GM21619 (cell line): ENCODE measurements around the gene BMPER.

Experiments
- ATAC-seq: cut with Tn5 transposase; IDR thresholded peaks from one replicate; pipeline ENCODE4 v1.9.1; 2021; ENCODE audit not compliant: unreplicated experiment

The BMPER gene

DNA sequence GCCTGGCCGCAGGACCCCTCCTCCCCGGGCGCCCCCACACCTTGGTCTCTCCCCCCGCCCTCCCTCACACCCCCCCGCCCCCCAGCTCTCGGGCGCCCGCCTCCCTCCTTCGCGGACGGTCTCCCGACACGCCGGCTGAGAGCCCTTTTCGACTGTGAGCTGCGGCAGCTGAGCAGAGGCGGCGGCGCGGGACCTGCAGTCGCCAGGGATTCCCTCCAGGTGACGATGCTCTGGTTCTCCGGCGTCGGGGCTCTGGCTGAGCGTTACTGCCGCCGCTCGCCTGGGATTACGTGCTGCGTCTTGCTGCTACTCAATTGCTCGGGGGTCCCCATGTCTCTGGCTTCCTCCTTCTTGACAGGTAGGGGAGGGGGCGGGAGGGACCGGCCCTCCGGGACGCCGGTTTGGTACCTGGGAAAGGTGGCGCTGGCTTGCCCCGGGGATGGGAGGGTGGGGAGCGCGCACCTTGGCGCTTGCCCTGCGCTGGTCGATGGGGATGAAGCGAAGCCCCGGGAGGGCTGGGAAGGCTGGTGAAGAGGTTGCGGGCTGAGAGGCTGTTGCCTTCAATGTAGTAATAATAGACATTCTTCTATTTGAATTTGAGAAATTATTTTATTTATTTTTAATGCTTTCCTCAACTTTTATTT, at the start of gene BMPER:
BMPER (plus strand) TSS at position 151 of the 644 bp plus-strand sequence; CDS start at position 226, 75 bp downstream.
- ATAC-seq = no peak

DNA sequence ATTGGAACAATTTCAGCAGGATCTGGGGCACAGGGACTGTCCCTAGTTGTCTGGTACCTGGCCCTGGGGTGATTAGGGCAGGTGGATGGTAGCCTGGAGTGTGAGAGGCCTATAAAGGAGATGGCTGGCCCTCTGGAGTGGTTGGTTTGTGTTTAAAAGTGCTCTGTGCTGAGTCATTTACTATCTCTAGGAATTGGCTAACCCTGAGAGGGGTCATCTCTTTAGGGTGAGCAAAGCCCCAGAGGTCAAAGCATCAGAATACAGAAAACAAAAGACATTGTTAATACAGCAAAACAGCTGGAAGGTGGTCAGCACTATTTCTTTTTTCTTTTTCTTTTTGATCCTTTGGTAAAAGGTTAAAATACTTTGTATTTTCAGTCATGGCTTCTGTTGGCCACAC, 43.4 kb upstream of the BMPER start:
- ATAC-seq = no peak

DNA sequence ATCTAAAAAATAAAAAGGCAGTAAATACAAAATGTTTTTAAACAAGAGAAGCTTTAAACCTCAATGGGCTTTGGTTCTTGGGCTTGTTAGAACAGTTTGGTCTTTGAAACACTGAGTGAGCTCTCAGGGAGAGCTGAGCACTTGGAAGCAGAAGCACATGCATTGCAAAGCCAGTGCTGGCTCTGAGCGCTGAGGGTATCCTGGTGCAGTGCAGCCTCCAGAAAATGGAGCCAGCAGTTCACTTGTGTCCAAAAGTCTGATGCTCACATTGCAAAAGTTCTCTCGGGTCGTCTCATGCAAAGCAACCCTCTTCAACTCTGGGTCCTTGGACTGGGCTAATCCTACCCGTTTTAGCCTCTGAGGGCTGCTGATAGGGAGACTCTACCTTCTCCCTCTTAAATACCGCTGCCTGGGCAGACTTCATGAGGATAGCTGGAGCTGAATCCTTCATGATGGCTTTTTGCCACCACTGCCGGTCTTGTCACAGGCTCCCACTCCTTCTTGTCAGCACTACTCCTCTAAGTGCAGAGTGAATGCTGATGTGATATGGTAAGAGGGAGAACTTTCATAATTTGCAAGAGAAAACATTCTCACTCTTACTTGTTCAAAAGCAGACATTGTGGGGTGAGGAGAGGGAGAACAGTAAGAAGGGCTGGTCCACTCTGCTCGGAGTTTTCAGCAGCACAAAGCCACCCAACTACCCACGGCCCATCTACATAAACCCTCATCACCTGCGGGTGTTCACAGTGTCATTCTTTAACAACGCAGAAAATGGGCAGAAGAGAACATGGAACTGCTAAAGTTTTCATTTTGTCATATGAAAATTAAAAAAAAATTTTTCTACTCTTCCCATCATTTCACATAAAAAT, 42.2 kb upstream of the BMPER start:
- ATAC-seq = no peak

DNA sequence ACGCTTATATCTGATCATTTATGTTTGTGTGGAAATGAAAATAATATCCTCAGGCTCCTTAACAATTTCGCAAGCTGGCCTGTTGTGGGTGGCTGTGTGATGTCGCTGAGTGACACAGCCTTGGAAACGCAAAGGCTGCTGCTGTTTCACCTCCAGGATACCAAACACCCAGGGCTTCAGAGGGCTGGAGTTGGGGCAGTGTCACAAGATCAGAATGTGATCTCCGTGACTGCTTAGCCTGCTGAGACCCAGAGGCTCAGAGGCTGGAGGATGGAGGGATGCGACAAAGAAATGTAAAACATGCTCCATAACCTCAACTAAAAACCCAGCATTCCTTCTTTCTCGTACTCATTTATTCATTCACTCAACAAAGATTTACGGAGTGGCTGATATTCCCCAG, 37.2 kb upstream of the BMPER start:
- no peak for ATAC-seq

DNA sequence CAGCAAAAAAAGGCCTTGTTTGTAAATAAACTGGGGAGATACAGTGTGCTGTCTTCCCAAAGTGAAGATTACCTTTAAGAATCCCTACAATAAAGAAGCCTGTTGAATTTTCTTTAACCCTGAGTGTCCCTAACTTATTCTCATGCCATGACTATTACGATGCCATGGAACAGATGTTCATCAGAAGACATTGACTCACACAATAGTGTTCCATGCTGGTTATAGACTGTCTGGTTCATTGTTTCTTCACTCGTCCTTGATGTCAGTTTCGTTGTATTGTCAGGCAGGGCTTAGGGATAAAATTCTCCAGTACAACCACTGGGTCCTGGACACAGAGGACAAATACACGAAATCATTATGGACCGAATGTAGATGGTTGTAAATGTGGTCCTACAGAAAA, 36.2 kb upstream of the BMPER start:
- no peak for ATAC-seq

DNA sequence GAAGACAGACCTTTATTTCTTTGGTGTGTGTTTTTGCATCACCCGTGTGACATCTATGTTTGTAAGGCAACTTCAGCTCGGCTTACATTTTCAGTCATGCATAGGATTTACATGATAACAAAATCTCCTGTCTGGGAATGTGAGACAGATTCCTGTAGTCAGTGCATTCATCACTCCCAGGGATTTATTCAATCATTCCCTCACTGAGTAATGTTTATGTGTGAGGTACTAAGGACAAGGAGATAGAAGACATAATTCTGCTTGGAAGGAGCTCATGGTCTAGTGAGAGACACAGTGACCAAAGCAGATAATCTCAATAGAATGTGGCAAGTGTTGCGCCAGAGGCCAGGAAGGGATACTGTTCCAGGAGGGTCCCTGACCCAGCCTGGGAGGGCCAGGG, 35.2 kb upstream of the BMPER start:
- no peak for ATAC-seq

DNA sequence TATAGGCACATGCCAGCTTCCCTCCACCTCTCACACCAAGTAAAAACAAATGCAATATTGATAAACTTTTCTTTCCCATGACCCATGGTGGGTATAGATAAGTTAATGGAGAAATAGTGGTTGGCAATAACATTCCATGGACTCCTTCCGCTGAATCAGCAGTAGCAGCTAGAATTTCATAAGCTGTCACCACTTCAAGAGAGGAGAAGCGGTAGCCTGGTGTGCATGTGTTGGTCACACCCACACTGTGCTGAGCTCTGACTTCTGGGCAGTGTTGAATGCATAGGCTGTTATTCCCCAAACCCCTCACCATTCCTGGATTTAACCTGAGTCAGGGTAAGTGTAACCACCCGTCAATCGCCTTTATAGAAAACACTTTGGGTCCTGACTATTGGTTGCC, 32.5 kb upstream of the BMPER start:
- ATAC-seq = no peak

DNA sequence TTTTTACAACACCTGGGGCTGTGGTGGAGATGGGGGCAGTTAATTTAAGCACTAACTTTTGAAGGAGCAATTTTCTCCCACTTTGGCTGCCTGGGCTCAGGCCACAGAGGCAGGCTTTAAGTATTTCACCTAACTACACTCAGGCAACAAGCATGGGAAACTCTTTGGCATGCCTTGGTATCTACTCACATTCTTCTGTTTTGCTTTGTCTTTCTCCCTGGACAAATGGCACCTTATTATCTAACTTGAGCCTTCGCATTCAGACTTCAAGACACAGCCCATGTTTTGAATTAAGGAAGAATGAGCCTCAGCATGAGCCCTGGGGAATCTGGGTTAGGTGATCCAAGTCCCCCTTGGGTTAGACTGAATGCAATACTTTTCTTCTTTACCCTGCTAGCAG, 31.8 kb upstream of the BMPER start:
- no peak for ATAC-seq

DNA sequence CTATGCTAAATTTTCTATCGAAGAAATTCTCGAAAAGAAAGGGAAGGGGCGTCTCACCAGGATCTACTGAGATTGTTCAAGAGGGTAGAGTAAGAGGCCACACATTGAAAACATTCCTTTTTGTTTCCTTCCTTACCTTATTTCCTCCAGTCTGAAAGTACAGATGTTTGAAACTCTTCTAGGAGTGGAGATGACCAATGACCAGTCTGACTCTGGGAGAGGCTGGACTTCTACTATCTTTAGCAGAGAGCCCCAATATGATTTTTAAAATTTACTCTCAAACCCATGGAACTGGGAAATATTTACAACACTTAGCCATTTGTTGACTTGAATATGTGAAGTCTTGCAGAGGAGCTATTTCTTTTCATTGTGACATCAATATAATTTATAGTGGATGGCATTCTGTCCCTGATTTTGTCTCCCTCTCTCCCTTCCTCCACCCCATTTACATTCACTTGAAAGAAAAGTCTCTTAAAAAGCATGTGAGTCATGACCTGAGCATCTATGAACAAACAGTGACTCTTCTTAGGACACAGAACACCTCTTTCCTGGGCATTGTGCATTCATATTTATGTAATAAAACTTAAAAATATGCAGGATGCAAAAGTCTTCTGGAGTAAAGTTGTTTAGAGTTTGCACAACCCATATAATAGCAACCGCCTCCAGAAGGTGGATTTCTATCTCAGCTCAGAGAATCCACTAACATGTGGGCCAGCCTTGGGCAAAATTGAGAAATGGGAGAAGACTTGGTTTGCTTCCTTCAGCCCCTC, 31.2 kb upstream of the BMPER start:
- ATAC-seq = no peak

DNA sequence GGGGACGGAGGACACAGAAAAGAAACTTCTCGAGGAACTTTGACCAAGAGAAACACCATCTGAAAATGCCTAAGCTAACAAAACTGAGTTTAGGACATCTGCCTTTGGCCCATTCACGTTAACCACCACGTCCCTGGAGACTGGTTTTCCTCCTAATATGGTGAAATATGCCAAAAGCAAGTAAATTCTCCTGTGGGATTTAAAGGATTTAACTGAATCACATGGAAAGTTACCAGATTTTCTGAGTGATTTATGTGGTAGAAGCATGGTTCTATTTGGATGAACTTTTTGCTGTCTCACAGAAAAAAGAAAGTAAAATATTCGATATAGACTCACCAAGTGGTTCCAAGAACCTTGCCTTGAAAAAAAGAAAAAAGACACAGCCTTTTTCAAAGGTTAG, 30.4 kb upstream of the BMPER start:
- ATAC-seq = no peak

DNA sequence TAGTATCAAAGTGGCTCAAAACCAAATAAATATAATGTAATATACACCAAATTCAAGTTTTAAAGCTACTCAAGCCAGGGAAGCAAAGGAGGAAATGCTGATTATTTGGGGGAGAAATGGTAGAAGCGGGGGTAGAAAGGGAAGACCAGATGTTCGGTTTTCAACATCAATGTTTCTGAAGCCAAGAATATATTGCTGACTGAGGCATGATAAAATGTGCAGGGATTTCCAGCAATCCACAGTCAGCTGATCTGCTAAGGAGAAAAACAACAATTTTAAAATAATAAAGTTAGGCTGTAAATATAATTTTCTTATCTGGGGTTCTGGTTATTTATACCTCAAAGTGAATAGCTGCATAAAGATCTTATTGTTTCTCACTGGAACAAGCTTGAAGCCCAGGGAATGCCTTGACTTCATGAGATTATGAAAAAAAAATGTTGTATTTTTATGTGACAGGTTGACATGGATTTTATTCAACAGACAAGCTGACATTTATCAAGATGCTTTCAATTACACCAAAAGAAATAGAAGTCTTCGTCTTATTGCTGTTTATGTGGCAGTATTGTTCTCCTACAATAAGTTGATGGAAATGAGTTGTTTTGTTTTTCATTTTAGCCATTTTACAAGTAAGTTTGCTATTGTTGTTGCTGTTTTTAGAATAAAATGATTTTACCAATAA, 28.6 kb upstream of the BMPER start:
- ATAC-seq = no peak

DNA sequence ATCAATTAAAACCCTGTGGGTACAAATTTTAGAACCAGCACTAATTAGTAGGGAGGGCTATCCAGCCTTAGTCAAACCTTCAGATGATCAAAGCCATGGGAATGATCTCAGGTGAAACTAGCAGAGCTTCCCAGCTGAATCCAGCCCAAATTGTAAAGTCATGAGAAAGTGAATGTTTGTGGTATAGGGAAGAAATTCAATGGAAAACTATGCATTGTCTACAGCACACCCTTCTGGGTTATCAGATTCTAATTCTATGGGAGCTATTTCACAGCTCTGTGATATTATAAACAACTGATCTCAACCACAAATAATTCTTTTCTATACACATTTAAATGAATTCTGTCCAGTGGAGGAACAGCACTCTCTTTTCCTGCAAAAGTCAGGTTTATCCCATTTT, 24.6 kb upstream of the BMPER start:
- no peak for ATAC-seq

DNA sequence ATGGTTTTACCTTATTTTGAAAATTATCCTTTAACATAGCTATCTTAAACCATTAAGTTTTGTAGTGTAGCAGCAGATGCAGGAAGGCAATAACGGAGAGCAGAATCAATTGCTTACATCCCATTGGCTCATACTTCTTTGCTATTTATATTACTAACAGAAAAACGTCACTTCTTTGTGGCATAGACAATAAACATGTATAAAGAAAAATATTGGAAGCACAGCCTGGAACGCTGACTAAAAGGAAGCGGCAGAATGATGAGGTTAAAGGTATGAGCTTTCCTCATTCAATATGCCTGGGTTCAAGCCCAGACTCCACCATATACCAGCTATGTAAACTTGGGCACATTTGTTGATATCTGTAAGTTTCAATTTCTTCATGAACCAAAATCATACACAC, 24.0 kb upstream of the BMPER start:
- no peak for ATAC-seq

DNA sequence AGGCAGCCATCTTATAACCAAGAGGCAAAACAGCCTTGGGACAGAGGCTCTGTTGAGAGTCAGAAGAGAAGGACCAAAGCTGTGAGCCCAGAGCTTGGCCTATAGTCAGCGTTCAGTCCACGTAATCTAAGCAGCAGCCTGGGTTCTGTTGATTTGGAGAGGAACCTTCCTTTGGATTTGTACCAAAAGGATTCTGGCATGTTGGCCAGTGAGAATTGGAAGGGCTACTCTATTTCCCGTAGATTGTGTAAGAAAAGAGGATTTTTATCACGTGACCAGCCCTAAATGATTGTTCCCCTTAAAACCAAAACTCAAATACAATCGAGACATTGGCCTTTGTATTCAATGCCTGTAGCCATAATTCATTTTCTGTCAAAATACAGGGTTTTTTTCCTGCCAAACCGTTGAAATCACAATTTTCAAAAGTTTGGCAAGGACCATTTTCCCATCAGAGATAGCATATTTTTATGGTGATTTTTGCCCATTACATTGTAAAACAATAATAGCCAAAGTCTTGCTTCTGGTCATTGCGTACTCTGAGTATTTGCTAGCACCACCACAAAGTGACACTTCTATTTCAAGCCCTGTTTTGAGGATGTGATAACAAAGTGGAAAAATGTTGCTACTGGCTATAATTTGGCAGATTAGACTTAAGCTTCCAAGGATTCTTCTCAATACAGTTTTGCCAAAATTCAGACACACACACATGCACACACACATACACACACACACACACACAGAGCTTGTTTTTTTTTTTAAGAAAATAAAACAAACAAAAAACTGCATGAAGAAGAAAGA, 23.1 kb upstream of the BMPER start:
- ATAC-seq = no peak

DNA sequence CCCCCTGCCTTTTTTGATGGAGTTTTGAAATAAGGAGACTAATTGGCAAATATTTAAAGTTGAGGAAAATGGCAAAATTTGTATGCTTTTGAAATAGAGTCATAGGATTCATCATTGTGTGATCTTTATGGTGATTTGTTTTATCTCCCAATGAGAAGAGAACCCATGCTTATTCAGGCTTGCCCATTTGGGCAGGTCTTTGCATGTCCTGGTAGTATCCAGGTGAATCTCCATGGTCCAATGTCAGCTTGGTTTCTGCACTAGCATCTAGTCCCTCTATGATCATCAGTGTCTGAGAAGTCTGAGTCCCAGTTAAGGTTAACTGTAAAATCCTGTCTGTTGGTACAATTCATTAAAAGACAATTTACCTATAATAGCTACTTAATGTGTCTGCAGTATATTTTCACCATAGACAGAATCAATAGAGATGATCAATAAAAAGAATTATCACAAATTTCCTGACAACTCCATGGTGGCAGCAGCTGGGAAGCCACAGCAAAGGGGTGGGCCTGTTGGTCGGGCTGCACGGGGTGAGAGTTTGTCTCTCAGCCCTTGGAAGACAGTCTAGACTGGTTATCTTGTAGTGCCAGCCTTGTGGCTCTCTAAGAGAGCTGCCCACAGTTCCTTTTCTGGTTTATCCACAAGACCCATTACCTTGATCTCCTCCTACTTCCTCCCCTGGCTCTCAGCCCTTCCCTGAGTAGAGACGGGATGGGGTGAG, 22.2 kb upstream of the BMPER start:
- no peak for ATAC-seq

DNA sequence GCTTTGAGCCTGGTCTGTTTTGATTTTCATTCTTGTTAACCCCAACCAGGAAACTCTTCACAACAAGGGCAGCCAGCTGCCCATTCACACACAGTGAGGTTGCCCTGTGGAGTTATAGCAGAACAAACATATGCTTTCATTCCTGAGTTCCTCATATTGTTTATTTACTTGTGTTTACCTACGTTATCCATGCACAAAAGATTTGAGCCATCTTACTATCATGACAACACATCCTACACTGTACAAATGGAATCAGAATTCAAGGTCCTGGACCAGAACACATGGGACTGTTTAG, 21.7 kb upstream of the BMPER start:
- no peak for ATAC-seq

DNA sequence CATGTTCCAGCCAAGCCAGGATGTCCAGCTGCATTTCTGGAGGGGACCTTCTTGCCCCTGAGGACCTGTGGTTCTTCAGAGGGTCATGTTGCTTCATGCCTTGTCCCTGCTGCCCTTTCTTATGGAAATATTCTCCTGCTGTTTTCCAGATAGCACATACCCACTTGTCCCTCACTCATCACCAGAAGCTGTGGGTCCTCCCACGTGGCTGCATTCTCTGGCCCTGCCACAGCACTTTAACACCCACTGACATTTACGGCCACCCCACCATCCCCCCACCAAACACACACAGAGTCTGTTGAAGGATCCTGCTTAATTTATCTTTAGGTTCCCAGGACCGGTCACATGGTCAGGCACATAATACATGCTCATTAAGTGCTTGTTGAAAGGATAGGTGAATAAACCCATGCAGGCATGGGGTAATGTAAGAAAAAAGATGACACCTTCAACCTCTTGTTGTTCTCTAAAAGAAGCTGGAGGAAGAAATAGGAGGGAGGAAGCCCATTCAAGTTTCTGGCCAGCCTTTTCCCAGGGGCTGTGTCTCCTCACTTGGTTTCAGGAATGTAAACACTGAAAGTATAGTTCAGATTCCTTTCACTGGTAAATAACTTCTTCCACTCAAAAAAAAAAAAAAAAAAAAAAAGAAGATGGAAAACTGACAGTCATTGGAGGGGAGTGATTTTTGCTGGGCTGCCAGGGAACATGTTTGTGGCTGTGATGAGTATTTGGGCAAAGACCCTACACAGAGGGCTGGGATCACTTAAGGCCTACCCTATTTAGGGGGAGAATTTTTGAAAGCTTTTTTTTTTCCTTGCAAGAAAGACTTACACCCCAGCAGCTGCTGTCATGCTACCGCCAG, 19.8 kb upstream of the BMPER start:
- ATAC-seq = no peak

DNA sequence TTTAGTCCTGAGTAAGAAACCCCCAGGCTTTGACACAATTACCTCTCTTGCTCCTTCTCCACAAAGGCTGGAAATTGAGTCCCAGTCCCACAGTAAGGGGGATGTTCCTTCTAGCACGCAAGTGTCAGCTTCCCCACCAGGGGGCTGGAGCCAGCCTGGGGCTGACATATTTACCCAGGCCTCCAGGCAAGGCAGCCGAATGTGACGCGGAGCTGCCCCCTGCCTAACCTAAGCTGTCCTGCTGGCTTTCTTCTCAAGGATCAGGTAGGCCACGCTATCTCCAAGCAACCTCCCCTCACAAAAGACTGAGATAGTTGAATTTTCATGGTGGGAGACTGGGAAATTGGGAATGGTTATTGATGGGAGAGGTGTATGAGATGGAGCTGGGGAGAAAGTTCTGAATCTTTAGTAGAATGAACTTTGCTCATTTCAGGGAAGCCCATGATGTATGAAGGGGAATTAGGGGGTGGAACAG, 19.2 kb upstream of the BMPER start:
- ATAC-seq = no peak
